Measurements from ENCODE around the gene GPR108. TPM values are rescaled to one million over a fixed set of nuclear protein-coding genes. Genes with fewer than 3 reads are reported as not detected.

Gene GPR108
- total RNA-seq, 2 experiments from 2014 or later = 63.2 to 88.3 TPM

DNA sequence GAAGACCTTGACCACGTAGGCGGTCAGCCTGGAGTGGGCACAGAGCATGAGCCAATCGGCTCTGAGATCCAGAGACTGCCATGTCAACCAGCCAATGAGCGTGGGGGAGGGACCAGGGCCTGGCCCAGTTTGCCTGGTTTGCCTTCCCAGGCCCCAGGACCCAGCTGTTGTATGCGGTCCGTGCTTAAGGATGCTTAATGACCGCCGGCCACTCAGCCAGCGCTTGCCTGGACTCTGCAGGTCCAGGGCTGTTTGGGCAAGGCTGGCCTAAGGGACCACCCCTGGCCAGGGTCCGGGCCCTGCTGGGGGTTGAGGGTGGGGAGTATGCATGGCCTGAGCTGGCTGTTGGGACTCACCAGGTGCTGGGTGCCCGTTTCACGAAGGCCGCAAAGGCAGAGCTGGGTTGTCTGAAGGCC, 44.3 kb downstream of the GPR108 start:
- BruUV-seq (replicated peaks) = no TSS peak
- TF ChIP-seq, protein P1, sequence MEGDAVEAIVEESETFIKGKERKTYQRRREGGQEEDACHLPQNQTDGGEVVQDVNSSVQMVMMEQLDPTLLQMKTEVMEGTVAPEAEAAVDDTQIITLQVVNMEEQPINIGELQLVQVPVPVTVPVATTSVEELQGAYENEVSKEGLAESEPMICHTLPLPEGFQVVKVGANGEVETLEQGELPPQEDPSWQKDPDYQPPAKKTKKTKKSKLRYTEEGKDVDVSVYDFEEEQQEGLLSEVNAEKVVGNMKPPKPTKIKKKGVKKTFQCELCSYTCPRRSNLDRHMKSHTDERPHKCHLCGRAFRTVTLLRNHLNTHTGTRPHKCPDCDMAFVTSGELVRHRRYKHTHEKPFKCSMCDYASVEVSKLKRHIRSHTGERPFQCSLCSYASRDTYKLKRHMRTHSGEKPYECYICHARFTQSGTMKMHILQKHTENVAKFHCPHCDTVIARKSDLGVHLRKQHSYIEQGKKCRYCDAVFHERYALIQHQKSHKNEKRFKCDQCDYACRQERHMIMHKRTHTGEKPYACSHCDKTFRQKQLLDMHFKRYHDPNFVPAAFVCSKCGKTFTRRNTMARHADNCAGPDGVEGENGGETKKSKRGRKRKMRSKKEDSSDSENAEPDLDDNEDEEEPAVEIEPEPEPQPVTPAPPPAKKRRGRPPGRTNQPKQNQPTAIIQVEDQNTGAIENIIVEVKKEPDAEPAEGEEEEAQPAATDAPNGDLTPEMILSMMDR (conservative IDR thresholded peaks at IDR 0.05; ENCODE audit: low read length) = no peak
- TF ChIP-seq EZH2phosphoT487 (IDR thresholded peaks at IDR 0.05; ENCODE audit: borderline replicate concordance, low read depth, low read length) = no peak
- no peak overlapping the region for H3K27ac ChIP-seq (ENCODE audit: low read depth, low read length, poor library complexity, severe bottlenecking)
- H3K4me1 ChIP-seq (ENCODE audit: insufficient read depth, low read length, poor library complexity, severe bottlenecking) = no peaks in the 10 kb centered on the region
- no peaks in the 10 kb centered on the region for H4K20me1 ChIP-seq (ENCODE audit: insufficient read depth, low read length)
- H3K36me3 ChIP-seq (ENCODE audit: insufficient read depth, low read length) = no peaks in the 10 kb centered on the region
- H3K4me3 ChIP-seq (ENCODE audit: low read depth, low read length, poor library complexity, severe bottlenecking) = no peak overlapping the region
- no peak overlapping the region for H3K4me2 ChIP-seq (ENCODE audit: low read length)
- intact Hi-C loops (cut with micrococcal nuclease; ENCODE audit: unreplicated experiment) = no loop called here
- H3K9me3 ChIP-seq (ENCODE audit: low read length) = no peaks in the 10 kb centered on the region; the same call in 1 of the 2 replicates
- ChIA-PET POLR2A (no interaction called here), CTCF (ENCODE audit: unreplicated experiment) (no interaction called here)
- no peaks in the 10 kb centered on the region for H3K9me2 ChIP-seq (ENCODE audit: insufficient read depth, low read length)
- H2AFZ ChIP-seq (ENCODE audit: low read length) = no peak overlapping the region
- no peaks in the 10 kb centered on the region for H3K79me2 ChIP-seq (ENCODE audit: insufficient read depth, low read depth, low read length)
- no peak for DNase-seq (ENCODE audit: low spot score)

DNA sequence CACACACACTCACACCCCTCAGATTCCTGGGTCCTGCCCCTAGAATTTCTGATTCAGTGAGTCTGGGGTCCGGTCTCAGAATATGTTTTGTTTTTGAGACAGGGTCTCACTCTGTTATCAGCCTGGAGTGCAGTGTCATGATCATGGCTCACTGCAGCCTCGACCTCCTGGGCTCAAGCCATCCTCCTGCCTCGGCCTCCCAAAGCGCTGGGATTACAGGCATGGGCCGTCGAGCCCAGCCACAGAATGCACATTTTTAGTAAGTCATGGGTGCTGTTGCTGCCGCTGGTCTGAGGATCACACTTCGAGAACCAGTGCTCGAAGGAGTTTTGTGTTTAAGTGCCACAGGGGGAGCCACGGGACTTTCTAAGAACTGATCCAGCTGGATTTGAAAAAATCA, 45.4 kb downstream of the GPR108 start:
- no TSS peak for BruUV-seq (replicated peaks)
- no peak overlapping the region for H3K4me3 ChIP-seq (ENCODE audit: low read depth, low read length, poor library complexity, severe bottlenecking)
- intact Hi-C loops (cut with micrococcal nuclease; ENCODE audit: unreplicated experiment) = no loop called here
- no peak overlapping the region for H3K27ac ChIP-seq (ENCODE audit: low read depth, low read length, poor library complexity, severe bottlenecking)
- no peaks in the 10 kb centered on the region for H3K36me3 ChIP-seq (ENCODE audit: insufficient read depth, low read length)
- H3K79me2 ChIP-seq (ENCODE audit: insufficient read depth, low read depth, low read length) = no peaks in the 10 kb centered on the region
- no peaks in the 10 kb centered on the region for H4K20me1 ChIP-seq (ENCODE audit: insufficient read depth, low read length)
- H3K4me1 ChIP-seq (ENCODE audit: insufficient read depth, low read length, poor library complexity, severe bottlenecking) = no peaks in the 10 kb centered on the region
- CTCF ChIA-PET (ENCODE audit: unreplicated experiment) = no interaction called here
- no peak for DNase-seq (ENCODE audit: low spot score)
- H3K9me3 ChIP-seq (ENCODE audit: low read length) = no peaks in the 10 kb centered on the region; the same call in 1 of the 2 replicates
- no peak overlapping the region for H2AFZ ChIP-seq (ENCODE audit: low read length)
- POLR2A ChIA-PET = no interaction called here
- H3K9me2 ChIP-seq (ENCODE audit: insufficient read depth, low read length) = no peaks in the 10 kb centered on the region
- TF ChIP-seq, protein P1 (conservative IDR thresholded peaks at IDR 0.05; ENCODE audit: low read length) = no peak
- TF ChIP-seq EZH2phosphoT487 (IDR thresholded peaks at IDR 0.05; ENCODE audit: borderline replicate concordance, low read depth, low read length) = no peak
- no peak overlapping the region for H3K4me2 ChIP-seq (ENCODE audit: low read length)

DNA sequence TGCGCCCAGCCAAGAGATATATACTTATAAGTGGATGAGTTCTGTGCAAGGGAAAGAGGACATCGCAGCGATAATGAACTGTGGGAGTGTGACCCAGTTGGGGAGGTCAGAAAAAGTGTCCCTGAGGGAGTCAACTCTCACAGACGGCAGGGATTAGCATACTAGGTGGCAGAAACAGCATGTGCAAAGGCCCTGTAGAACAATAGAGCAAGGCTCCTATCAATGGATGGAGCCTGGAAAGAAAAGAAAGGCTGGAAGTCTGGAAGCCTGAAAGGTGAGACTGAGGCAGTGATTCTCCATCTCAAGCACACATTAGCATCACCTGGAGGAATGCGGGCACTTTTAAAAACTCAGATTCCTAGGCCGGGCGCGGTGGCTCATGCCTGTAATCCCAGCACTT, 46.0 kb downstream of the GPR108 start:
- POLR2A ChIA-PET = no interaction called here
- BruUV-seq (replicated peaks) = no TSS peak
- DNase-seq (ENCODE audit: low spot score) = no peak

More for the DNA sequence above, 46.0 kb downstream of the GPR108 start:
- intact Hi-C loops (cut with micrococcal nuclease; ENCODE audit: unreplicated experiment) = no loop called here
- Histone ChIP-seq H3K4me2 (ENCODE audit: low read length) (no peak overlapping the region), H3K27ac (ENCODE audit: low read depth, low read length, poor library complexity, severe bottlenecking) (no peak overlapping the region), H3K4me1 (ENCODE audit: insufficient read depth, low read length, poor library complexity, severe bottlenecking) (no peaks in the 10 kb centered on the region), H3K79me2 (ENCODE audit: insufficient read depth, low read depth, low read length) (no peaks in the 10 kb centered on the region), H3K36me3 (ENCODE audit: insufficient read depth, low read length) (no peaks in the 10 kb centered on the region), H3K9me3 (ENCODE audit: low read length) (no peaks in the 10 kb centered on the region; the same call in 1 of the 2 replicates), H4K20me1 (ENCODE audit: insufficient read depth, low read length) (no peaks in the 10 kb centered on the region), H3K9me2 (ENCODE audit: insufficient read depth, low read length) (no peaks in the 10 kb centered on the region), H3K4me3 (ENCODE audit: low read depth, low read length, poor library complexity, severe bottlenecking) (no peak overlapping the region), H2AFZ (ENCODE audit: low read length) (no peak overlapping the region)
- CTCF ChIA-PET (ENCODE audit: unreplicated experiment) = no interaction called here
- TF ChIP-seq, protein P1 (conservative IDR thresholded peaks at IDR 0.05; ENCODE audit: low read length) = no peak
- no peak for TF ChIP-seq EZH2phosphoT487 (IDR thresholded peaks at IDR 0.05; ENCODE audit: borderline replicate concordance, low read depth, low read length)
